ENCODE data around the gene DOCK4. TPM values are rescaled to one million over a fixed set of nuclear protein-coding genes. Genes with fewer than 3 reads are reported as not detected.

The DOCK4 gene
- total RNA-seq, 4 donors from 2014 or later = 30.8 to 49.8 (median 37.2) TPM

DNA sequence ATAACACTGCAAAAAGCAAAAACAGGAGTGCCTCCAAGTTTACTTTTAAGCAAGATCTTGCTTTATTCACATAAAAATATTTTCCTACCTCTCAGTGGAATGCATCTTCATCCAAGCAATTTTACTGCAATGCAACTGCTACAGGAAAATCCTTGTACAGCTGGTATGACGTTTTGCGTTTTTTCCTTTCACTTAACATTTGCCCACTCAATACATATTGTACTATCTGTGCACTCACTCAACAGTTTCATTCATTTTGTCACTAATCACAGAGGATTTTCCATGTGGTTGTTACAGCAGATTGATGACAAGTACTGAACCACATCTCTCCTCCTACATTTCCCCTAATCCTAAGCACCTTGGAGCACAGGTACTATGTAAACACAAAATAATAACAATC lies 421.9 kb downstream of the DOCK4 start:
- Histone ChIP-seq H3K27me3 (no peaks in the 10 kb centered on the region), H3K27ac (no peak overlapping the region), H3K9me3 (no peaks in the 10 kb centered on the region), H3K4me3 (no peak overlapping the region), H3K36me3 (peaks cover 0 to 34% (median 0%) of the 10 kb centered on the region in 3 donors), H3K4me1 (no peaks in the 10 kb centered on the region)
- 76 to 85% methylated on average over 2 of the region's 2 CpGs for WGBS, 2 donors
- no peak for TF ChIP-seq POLR2A (IDR thresholded peaks at IDR 0.05)
- no peak for DNase-seq (ENCODE audit: low spot score in 2 of 2)

DNA sequence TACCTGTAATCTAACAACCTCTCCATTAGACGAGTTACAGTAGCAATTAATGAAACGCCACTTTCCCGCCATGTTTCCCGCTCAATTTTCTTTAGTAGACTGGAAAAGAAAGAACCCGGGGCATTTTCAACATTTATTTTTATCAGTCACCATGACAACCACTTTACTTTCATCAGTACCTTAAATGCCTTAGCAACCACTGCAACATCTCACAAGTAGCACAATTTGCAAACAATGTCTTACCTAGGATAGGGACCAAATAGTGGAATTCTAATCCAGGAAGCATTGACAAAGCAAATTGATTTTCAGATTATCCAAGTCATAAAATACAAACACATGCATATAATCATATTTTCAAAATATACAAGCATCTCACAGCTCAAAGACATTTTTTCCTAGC lies 422.3 kb downstream of the DOCK4 start:
- Histone ChIP-seq H3K27me3 (no peaks in the 10 kb centered on the region), H3K27ac (no peak overlapping the region), H3K4me1 (no peaks in the 10 kb centered on the region), H3K4me3 (no peak overlapping the region), H3K9me3 (no peaks in the 10 kb centered on the region), H3K36me3 (peaks cover 0 to 35% (median 0%) of the 10 kb centered on the region in 3 donors)
- WGBS, 2 donors = 94% methylated on average over 5 of the region's 5 CpGs
- no peak for TF ChIP-seq EP300 (IDR thresholded peaks at IDR 0.05)
- no peak for TF ChIP-seq POLR2A (IDR thresholded peaks at IDR 0.05)
- TF ChIP-seq, protein P1, sequence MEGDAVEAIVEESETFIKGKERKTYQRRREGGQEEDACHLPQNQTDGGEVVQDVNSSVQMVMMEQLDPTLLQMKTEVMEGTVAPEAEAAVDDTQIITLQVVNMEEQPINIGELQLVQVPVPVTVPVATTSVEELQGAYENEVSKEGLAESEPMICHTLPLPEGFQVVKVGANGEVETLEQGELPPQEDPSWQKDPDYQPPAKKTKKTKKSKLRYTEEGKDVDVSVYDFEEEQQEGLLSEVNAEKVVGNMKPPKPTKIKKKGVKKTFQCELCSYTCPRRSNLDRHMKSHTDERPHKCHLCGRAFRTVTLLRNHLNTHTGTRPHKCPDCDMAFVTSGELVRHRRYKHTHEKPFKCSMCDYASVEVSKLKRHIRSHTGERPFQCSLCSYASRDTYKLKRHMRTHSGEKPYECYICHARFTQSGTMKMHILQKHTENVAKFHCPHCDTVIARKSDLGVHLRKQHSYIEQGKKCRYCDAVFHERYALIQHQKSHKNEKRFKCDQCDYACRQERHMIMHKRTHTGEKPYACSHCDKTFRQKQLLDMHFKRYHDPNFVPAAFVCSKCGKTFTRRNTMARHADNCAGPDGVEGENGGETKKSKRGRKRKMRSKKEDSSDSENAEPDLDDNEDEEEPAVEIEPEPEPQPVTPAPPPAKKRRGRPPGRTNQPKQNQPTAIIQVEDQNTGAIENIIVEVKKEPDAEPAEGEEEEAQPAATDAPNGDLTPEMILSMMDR (IDR thresholded peaks at IDR 0.05) = no peak
- DNase-seq (ENCODE audit: low spot score in 2 of 2) = no peak

DNA sequence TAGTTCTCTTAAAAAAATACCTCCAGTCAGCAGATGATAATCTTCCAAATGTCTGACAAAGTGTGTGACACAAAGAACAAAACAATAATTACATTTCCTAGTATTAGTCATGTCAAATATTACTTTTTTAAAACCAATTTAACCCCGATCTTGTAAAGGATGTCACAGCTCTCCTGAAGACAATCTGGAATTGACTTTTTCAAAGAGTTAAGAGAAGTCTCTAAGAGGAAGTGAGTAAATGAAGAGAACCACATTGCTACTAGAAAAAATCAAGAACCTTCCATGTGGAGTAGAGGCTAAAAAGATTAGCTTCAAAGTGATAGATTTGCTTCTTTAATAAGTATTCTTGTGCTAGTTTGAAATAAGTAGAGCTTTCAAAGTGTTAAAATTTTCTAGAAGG lies 425.7 kb downstream of the DOCK4 start:
- peaks cover 0 to 14% (median 0%) of the 10 kb centered on the region in 4 donors for H3K9me3 ChIP-seq
- H3K27ac ChIP-seq = no peak overlapping the region
- H3K36me3 ChIP-seq = peaks cover 0 to 68% (median 0%) of the 10 kb centered on the region in 3 donors
- no peak overlapping the region for H3K4me3 ChIP-seq
- TF ChIP-seq POLR2A (IDR thresholded peaks at IDR 0.05) = no peak
- no peak for TF ChIP-seq EP300 (IDR thresholded peaks at IDR 0.05)
- TF ChIP-seq, protein P1 (IDR thresholded peaks at IDR 0.05) = no peak
- no peaks in the 10 kb centered on the region for H3K4me1 ChIP-seq
- H3K27me3 ChIP-seq = no peaks in the 10 kb centered on the region
- WGBS, 2 donors = 88 to 96% methylated on average over 1 of the region's 1 CpG
- DNase-seq (ENCODE audit: low spot score in 2 of 2) = no peak

DNA sequence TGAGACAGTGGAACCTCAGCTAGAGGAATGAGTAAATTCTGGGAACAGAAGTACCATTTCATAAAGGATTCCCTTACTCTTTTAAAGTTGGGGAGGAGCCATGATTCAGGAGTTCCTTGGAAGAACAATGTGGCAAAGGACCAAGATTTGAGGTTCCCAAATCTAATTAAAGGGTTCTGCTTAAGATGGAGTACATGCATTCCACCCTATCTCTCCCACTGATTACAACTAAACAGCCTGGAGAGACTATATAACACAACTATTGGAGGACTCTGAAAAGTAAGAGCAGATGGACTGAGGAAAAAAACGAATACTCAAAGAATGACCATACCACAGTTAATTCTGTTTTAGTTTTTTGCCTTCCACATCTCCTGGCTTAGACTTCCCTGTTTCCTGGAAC lies 431.0 kb downstream of the DOCK4 start:
- H3K9me3 ChIP-seq = peaks cover 0 to 14% (median 0%) of the 10 kb centered on the region in 4 donors
- H3K4me1 ChIP-seq = no peaks in the 10 kb centered on the region
- WGBS, 2 donors = 70 to 78% methylated on average over 1 of the region's 1 CpG
- H3K4me3 ChIP-seq = no peak overlapping the region
- no peak for TF ChIP-seq POLR2A (IDR thresholded peaks at IDR 0.05)
- TF ChIP-seq, protein P1 (IDR thresholded peaks at IDR 0.05) = no peak
- no peak for TF ChIP-seq EP300 (IDR thresholded peaks at IDR 0.05)
- no peak overlapping the region for H3K27ac ChIP-seq
- DNase-seq (ENCODE audit: low spot score in 2 of 2) = no peak
- peaks cover 0 to 86% (median 0%) of the 10 kb centered on the region in 3 donors for H3K36me3 ChIP-seq
- H3K27me3 ChIP-seq = no peaks in the 10 kb centered on the region

GRCh38 chr7:111772716-111773115 lies 433.5 kb downstream of the DOCK4 start:
- Histone ChIP-seq H3K4me1 (no peaks in the 10 kb centered on the region), H3K36me3 (peaks cover 0 to 83% (median 2%) of the 10 kb centered on the region in 3 donors), H3K27me3 (no peaks in the 10 kb centered on the region), H3K4me3 (no peak overlapping the region), H3K9me3 (peaks cover 0 to 10% (median 0%) of the 10 kb centered on the region in 4 donors), H3K27ac (no peak overlapping the region)
- TF ChIP-seq EP300 (IDR thresholded peaks at IDR 0.05) (no peak), POLR2A (IDR thresholded peaks at IDR 0.05) (no peak)
- TF ChIP-seq, protein P1 (IDR thresholded peaks at IDR 0.05) = no peak
- no peak for DNase-seq (ENCODE audit: low spot score in 2 of 2)
- WGBS, 2 donors = 90 to 92% methylated on average over 3 of the region's 3 CpGs

- no peaks in the 10 kb centered on the region for H3K27me3 ChIP-seq
- no peak overlapping the region for H3K4me3 ChIP-seq
- no peak for DNase-seq (ENCODE audit: low spot score in 2 of 2)
- no peak for TF ChIP-seq POLR2A (IDR thresholded peaks at IDR 0.05)
- TF ChIP-seq, protein P1 (IDR thresholded peaks at IDR 0.05) = no peak
- H3K9me3 ChIP-seq = peaks cover 0 to under 1% (median 0%) of the 10 kb centered on the region in 4 donors
- peaks cover 0 to 77% (median 2%) of the 10 kb centered on the region in 3 donors for H3K36me3 ChIP-seq
- H3K4me1 ChIP-seq = peaks cover 0 to 3% (median 0%) of the 10 kb centered on the region in 4 donors
- no peak overlapping the region for H3K27ac ChIP-seq
- WGBS, 2 donors = 88 to 90% methylated on average over 5 of the region's 5 CpGs
Measured at GRCh38 chr7:111771638-111772037, 434.6 kb downstream of the DOCK4 start.
